HG03457 (cell line): ENCODE results near the gene TWSG1.

Source experiments
- ATAC-seq: cut with Tn5 transposase; IDR thresholded peaks from one replicate; pipeline ENCODE4 v1.9.1; 2021; ENCODE audit warnings: moderate number of reproducible peaks; ENCODE audit not compliant: unreplicated experiment

Gene TWSG1

GRCh38 chr18:9334329-9334972, at the start of gene TWSG1:
TWSG1 (plus strand) TSS chr18:9334773; CDS start chr18:9337230, 2,457 bp downstream.
- peak; percentile 62 for ATAC-seq

GRCh38 chr18:9285604-9286003, 49.0 kb upstream of the TWSG1 start:
- ATAC-seq, result no peak

- no peak for ATAC-seq
Observed at GRCh38 chr18:9287036-9287435, 47.5 kb upstream of the TWSG1 start.

- ATAC-seq, result no peak
Observed at GRCh38 chr18:9289698-9290097, 44.9 kb upstream of the TWSG1 start.

- ATAC-seq, result no peak
Observed at GRCh38 chr18:9290156-9290555, 44.4 kb upstream of the TWSG1 start.

- ATAC-seq, result no peak
Observed at GRCh38 chr18:9292047-9292446, 42.5 kb upstream of the TWSG1 start.

GRCh38 chr18:9293948-9294347, 40.6 kb upstream of the TWSG1 start:
- ATAC-seq, result no peak

- no peak for ATAC-seq
Observed at GRCh38 chr18:9296233-9297006, 38.2 kb upstream of the TWSG1 start.

GRCh38 chr18:9297007-9297393, 37.6 kb upstream of the TWSG1 start:
- ATAC-seq, result no peak

GRCh38 chr18:9304388-9305070, 30.0 kb upstream of the TWSG1 start:
- ATAC-seq, result no peak

GRCh38 chr18:9319333-9319732, 15.2 kb upstream of the TWSG1 start:
- ATAC-seq, result no peak

GRCh38 chr18:9321017-9321452, 13.5 kb upstream of the TWSG1 start:
- no peak for ATAC-seq

GRCh38 chr18:9321736-9322135, 12.8 kb upstream of the TWSG1 start:
- no peak for ATAC-seq

GRCh38 chr18:9322744-9323143, 11.8 kb upstream of the TWSG1 start:
- ATAC-seq, result no peak

GRCh38 chr18:9323750-9324445, 10.7 kb upstream of the TWSG1 start:
- ATAC-seq, result no peak

- ATAC-seq, result no peak
Observed at GRCh38 chr18:9325716-9326115, 8.9 kb upstream of the TWSG1 start.

- no peak for ATAC-seq
Observed at GRCh38 chr18:9328776-9329175, 5.8 kb upstream of the TWSG1 start.

GRCh38 chr18:9329471-9329870, 5.1 kb upstream of the TWSG1 start:
- ATAC-seq, result no peak

GRCh38 chr18:9330419-9330818, 4.2 kb upstream of the TWSG1 start:
- no peak for ATAC-seq

GRCh38 chr18:9333441-9334328, 888 bp upstream of the TWSG1 start:
- ATAC-seq, result peak; percentile 26
